Astrocyte of the cerebellum (primary cell): ENCODE measurements around the gene LILRA1.
"Not testable (repeated sequence)": the region's sequence is repeated elsewhere in the genome, so short reads cannot be mapped to it uniquely, and the experiment has no call there.

Experiments used
- DNase-seq: peaks from one replicate; pipeline ENCODE4 v3.0.0-alpha.2; 2011; ENCODE audit warnings: low read depth
- H3K4me3 ChIP-seq: 2 replicates; pipeline ENCODE4 v1.5.1; 2011; ENCODE audit warnings: mild to moderate bottlenecking, low read depth, low read length, moderate library complexity
- in situ Hi-C: cut with HindIII; loops from 2 replicates; pipeline ENCODE4 v1.10.0; 2017; ENCODE audit warnings: low sequenced_read_pairs
- TF ChIP-seq, protein P1 (sequence below): IDR thresholded peaks from 2 replicates; pipeline ENCODE4 v1.5.1; 2012; ENCODE audit warnings: low read length, low read depth, moderate library complexity, mild to moderate bottlenecking; ENCODE audit errors: missing control alignments

LILRA1 gene

DNA sequence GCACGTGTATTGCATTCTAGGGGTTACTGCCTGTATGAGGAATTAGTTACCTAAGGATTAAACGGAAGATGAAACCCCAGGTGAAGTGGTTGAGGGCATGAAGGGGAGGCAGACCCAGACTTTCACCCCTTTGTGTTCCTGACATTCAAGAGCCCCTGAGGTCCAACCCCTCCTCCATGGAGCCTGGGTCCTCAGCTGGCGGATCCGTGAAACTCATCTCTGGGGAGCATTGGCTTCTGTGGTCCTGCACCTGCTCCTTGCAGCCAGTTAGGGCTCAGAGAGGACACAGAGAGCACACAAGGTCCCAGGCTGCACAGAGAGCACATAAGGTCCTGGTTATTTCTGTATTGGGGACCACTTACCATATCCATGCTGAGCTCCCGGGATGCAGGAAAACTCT, 7.0 kb upstream of the LILRA1 start:
- in situ Hi-C loops = no loop called here
- H3K4me3 ChIP-seq = no peak overlapping the region
- DNase-seq = no peak
- TF ChIP-seq, protein P1, sequence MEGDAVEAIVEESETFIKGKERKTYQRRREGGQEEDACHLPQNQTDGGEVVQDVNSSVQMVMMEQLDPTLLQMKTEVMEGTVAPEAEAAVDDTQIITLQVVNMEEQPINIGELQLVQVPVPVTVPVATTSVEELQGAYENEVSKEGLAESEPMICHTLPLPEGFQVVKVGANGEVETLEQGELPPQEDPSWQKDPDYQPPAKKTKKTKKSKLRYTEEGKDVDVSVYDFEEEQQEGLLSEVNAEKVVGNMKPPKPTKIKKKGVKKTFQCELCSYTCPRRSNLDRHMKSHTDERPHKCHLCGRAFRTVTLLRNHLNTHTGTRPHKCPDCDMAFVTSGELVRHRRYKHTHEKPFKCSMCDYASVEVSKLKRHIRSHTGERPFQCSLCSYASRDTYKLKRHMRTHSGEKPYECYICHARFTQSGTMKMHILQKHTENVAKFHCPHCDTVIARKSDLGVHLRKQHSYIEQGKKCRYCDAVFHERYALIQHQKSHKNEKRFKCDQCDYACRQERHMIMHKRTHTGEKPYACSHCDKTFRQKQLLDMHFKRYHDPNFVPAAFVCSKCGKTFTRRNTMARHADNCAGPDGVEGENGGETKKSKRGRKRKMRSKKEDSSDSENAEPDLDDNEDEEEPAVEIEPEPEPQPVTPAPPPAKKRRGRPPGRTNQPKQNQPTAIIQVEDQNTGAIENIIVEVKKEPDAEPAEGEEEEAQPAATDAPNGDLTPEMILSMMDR = no peak

DNA sequence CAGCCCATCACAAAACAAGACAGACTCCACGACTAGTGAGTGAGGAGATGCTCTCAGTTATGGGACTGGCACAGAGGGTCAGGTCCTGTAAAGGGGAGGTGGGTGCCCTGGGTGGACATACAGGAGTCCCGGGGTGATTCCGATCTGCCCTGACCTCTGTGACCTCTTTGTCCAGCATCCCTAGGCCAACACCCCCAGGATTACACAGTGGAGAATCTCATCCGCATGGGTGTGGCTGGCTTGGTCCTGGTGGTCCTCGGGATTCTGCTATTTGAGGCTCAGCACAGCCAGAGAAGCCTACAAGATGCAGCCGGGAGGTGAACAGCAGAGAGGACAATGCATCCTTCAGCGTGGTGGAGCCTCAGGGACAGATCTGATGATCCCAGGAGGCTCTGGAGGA, 6.4 kb upstream of the LILRA1 start:
- no peak overlapping the region for H3K4me3 ChIP-seq
- no peak for DNase-seq
- in situ Hi-C loops = no loop called here
- TF ChIP-seq, protein P1 = no peak

DNA sequence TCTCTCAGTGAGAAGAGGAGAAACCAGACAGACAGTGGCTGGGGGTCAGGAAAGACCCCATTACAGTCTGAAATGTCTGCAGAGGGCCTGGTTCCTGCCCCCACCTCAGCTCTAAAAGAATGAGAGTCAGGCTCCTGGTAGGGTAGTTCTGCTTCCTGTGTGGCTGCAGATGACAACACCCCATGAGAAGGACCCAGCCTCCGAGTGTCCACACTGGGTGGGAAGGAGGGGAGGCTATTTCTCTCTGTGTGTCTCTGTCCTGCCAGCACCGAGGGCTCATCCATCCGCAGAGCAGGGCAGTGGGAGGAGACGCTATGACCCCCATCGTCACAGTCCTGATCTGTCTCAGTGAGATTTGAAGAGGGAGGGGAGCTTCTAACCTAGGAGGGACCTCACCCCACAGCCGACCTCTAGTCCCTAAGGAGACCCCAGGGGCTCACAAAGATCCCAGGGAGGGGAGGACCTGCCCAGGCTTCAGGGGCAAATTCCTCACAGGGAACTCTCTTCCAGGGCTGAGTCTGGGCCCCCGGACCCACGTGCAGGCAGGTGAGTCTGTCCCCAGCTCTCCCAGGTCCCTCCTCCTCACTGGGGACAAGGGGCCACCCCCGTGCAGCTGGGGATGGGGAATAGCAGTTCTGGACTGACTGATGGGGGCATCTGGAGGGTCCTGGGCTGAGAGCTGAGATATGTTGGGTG, 647 bp downstream of the LILRA1 start:
- in situ Hi-C loops, DNase-seq, H3K4me3 ChIP-seq: not testable (repeated sequence)

DNA sequence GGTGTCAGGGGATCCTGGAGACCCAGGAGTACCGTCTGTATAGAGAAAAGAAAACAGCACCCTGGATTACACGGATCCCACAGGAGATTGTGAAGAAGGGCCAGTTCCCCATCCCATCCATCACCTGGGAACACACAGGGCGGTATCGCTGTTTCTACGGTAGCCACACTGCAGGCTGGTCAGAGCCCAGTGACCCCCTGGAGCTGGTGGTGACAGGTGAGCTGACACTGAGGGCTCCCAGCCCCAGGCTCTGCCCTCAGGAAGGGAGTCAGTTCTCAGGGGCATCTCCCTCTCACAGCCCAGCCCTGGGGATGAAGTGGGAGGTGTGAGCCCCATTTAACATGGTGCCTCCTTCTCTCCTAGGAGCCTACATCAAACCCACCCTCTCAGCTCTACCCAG, 1.3 kb downstream of the LILRA1 start:
- in situ Hi-C loops = no loop called here
- TF ChIP-seq, protein P1 = no peak
- H3K4me3 ChIP-seq = no peak overlapping the region
- DNase-seq = no peak

DNA sequence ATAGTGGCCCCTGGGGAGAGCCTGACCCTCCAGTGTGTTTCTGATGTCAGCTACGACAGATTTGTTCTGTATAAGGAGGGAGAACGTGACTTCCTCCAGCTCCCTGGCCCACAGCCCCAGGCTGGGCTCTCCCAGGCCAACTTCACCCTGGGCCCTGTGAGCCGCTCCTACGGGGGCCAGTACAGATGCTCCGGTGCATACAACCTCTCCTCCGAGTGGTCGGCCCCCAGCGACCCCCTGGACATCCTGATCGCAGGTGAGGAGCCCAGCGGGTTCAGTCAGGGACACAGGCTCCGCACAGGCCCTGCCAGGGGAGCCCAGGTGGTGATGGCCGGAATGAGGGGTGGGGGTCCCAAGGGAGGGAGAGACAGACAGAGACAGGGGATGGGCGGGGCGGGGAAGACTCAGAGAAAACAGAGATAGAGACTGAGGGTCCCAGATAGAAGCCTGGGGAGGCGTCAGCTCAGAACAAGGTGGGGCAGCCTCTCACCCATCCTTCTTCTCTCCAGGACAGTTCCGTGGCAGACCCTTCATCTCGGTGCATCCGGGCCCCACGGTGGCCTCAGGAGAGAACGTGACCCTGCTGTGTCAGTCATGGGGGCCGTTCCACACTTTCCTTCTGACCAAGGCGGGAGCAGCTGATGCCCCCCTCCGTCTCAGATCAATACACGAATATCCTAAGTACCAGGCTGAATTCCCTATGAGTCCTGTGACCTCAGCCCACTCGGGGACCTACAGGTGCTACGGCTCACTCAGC, 2.4 kb downstream of the LILRA1 start:
- H3K4me3 ChIP-seq, in situ Hi-C loops, DNase-seq: not testable (repeated sequence)

DNA sequence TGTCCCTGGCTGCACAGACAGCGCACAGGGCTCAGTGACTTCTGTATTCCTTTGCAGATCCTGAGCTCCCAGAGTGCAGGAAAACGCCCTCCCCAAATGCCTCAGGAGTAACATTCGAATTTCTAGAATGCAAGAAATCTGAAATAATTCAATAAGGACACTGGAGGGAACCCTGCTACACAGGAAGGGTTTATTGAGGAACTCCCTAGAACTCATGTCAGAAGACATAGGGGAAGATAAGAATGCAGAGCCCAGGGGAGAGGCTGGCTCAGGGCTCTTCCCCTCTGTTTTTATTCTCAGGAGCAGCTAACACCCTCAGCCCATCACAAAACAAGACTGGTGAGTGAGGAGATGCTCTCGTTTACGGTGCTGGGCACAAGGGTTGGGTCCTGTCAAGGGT, 6.8 kb downstream of the LILRA1 start:
- DNase-seq = no peak
- TF ChIP-seq, protein P1 = no peak
- H3K4me3 ChIP-seq = no peak overlapping the region
- in situ Hi-C loops = no loop called here

DNA sequence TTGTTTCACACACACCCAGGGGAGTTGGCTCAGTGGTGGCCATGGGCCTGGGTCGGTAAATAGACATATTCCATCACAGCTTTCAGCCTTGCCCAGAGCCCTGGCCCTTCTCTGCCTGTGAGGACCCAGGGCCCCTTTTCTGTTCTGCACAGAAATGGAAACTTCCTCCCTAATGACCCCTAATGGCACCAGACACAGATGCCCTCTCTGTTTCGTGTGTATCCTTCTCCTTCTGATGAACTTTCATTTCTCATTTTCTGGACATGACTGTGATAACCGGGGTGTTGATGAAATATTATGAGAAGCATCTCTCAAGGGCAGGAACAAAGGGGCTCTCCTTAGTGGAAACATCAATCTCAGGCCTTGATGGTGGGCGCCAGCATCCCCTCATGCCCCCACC, 12.8 kb downstream of the LILRA1 start:
- no peak overlapping the region for H3K4me3 ChIP-seq
- TF ChIP-seq, protein P1 = no peak
- in situ Hi-C loops = no loop called here
- no peak for DNase-seq
